ENCODE results near the gene JMJD6.

DNA sequence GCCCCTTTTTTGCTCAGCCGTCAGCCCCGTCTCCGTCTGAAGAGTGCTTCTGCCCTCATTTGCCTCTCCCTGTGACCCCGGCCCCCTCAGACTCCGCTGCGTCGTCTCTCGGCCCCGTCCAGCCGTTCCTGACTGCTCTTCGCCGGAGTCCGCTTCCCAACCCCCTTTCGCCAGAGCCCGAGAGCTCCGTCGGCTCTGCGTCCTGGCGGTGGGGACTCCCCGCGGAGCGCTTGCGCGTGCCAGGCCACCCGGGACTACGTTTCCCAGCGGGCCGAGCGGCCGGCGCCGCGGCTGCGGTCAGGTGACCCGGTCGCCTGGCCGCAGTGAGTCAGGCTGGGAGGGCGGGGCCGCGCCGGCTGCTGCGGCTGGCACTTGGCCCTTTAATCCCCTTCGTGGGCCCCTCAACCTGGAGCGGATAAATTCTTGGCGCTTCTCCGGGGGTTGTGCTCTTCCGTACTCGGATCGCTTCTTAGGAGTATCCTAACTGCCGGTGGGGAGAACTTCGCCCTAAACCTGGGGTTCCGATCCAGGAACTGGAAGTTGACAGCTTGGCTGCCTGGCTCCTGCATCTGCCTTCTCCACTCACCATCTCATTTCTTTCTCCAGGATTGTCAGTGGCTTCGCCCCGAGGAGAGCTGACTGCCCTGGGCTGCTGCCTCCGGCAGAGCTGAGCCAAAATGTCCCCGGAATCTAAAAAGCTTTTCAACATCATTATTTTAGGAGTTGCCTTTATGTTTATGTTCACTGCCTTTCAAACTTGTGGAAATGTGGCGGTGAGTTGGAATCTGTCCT lies 11.5 kb upstream of the JMJD6 start, which contains the start of gene MFSD11:
- TF ChIP-seq, protein P1, sequence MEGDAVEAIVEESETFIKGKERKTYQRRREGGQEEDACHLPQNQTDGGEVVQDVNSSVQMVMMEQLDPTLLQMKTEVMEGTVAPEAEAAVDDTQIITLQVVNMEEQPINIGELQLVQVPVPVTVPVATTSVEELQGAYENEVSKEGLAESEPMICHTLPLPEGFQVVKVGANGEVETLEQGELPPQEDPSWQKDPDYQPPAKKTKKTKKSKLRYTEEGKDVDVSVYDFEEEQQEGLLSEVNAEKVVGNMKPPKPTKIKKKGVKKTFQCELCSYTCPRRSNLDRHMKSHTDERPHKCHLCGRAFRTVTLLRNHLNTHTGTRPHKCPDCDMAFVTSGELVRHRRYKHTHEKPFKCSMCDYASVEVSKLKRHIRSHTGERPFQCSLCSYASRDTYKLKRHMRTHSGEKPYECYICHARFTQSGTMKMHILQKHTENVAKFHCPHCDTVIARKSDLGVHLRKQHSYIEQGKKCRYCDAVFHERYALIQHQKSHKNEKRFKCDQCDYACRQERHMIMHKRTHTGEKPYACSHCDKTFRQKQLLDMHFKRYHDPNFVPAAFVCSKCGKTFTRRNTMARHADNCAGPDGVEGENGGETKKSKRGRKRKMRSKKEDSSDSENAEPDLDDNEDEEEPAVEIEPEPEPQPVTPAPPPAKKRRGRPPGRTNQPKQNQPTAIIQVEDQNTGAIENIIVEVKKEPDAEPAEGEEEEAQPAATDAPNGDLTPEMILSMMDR (IDR thresholded peaks at IDR 0.05): no peak
- no peak for TF ChIP-seq POLR2AphosphoS5 (IDR thresholded peaks at IDR 0.05)
